IMR-90 (cell line): ENCODE results near the gene LYPD6. TPM values are rescaled to one million over a fixed set of nuclear protein-coding genes. Genes with fewer than 3 reads are reported as not detected.

ENCODE experiments used
- ATAC-seq: fragments of 200-7000 bp; cut with Tn5 transposase; 2 replicates; pipeline ENCODE4 v1.9.1; 2020; ENCODE audit warnings: low read depth, mild to moderate bottlenecking, moderate library complexity
- BruUV-seq: library from RNA; stranded (reverse); fragments of 400-500 nt; replicated peaks from 2 replicates; lab custom pipeline; 2021; lab: Mats Ljungman, UMichigan
- CTCF ChIA-PET: fragments of 300-600 bp; formaldehyde crosslinking; extraction: SDS; loops from one replicate; lab custom pipeline; 2021; ENCODE audit warnings: antibody characterized with exemption; lab: Yijun Ruan, JAX
- POLR2A ChIA-PET: fragments of 300-600 bp; sonication (Branson Sonifier 250); formaldehyde crosslinking; loops from one replicate; lab custom pipeline; 2022; ENCODE audit warnings: antibody characterized with exemption; ENCODE audit not compliant: unreplicated experiment; lab: Charles Lee
- DNase-seq: peaks from one replicate; pipeline ENCODE4 v3.0.0; 2013
- H2AFZ ChIP-seq: replicated peaks from 2 replicates; pipeline ENCODE3; 2013; ENCODE audit warnings: low read length, mild to moderate bottlenecking; ENCODE audit not compliant: poor library complexity
- H2AK5ac ChIP-seq: 2 replicates; pipeline ENCODE4 v1.6.1; 2013; ENCODE audit warnings: low read depth, low read length, inconsistent platforms
- H2AK9ac ChIP-seq: replicated peaks from 2 replicates; pipeline ENCODE3; 2013; ENCODE audit warnings: mild to moderate bottlenecking, low read depth, low read length, moderate library complexity; ENCODE audit not compliant: poor library complexity
- H2BK120ac ChIP-seq: 2 replicates; pipeline ENCODE4 v1.6.1; 2013; ENCODE audit warnings: low read depth, low read length, inconsistent platforms
- H2BK15ac ChIP-seq: 3 replicates; pipeline ENCODE4 v1.6.1; 2013; ENCODE audit warnings: low read depth, low read length, inconsistent platforms
- H2BK20ac ChIP-seq: 2 replicates; pipeline ENCODE4 v1.6.1; 2013; ENCODE audit warnings: low read depth, mild to moderate bottlenecking, inconsistent platforms, low read length, moderate library complexity
- H2BK5ac ChIP-seq: 2 replicates; pipeline ENCODE4 v1.6.1; 2013; ENCODE audit warnings: mild to moderate bottlenecking, low read depth, low read length, inconsistent platforms; ENCODE audit not compliant: poor library complexity, severe bottlenecking
- H3K14ac ChIP-seq: replicated peaks from 2 replicates; pipeline ENCODE4 v1.6.1; 2013; ENCODE audit warnings: low read depth, low read length, inconsistent platforms
- H3K18ac ChIP-seq: 2 replicates; pipeline ENCODE4 v1.6.1; 2013; ENCODE audit warnings: low read depth, low read length, control low read depth
- H3K23ac ChIP-seq: 2 replicates; pipeline ENCODE4 v1.6.1; 2013; ENCODE audit warnings: low read depth, low read length, inconsistent platforms
- H3K27ac ChIP-seq: 2 replicates; pipeline ENCODE4 v1.5.1; 2013; ENCODE audit warnings: mild to moderate bottlenecking, control low read depth, low read length; ENCODE audit not compliant: insufficient read depth
- H3K27me3 ChIP-seq: 2 replicates; pipeline ENCODE4 v1.6.1; 2013; ENCODE audit warnings: low read length; ENCODE audit not compliant: control insufficient read depth, insufficient read depth
- H3K36me3 ChIP-seq: 2 replicates; pipeline ENCODE4 v1.6.1; 2013; ENCODE audit warnings: low read length, mixed read lengths; ENCODE audit not compliant: control insufficient read depth, insufficient read depth
- H3K4ac ChIP-seq: 2 replicates; pipeline ENCODE4 v1.6.1; 2013; ENCODE audit warnings: low read depth, low read length, inconsistent platforms
- H3K4me1 ChIP-seq: 2 replicates; pipeline ENCODE4 v1.6.1; 2013; ENCODE audit warnings: low read length, mixed read lengths; ENCODE audit not compliant: control insufficient read depth, insufficient read depth
- H3K4me2 ChIP-seq: 2 replicates; pipeline ENCODE4 v1.6.1; 2013; ENCODE audit warnings: low read depth, mild to moderate bottlenecking, control low read depth, low read length, moderate library complexity
- H3K4me3 ChIP-seq: 2 replicates; pipeline ENCODE4 v1.5.1; 2013; ENCODE audit warnings: low read depth, mild to moderate bottlenecking, control low read depth, low read length, moderate library complexity; ENCODE audit not compliant: insufficient read depth
- H3K56ac ChIP-seq: 2 replicates; pipeline ENCODE4 v1.6.1; 2013; ENCODE audit warnings: low read length, inconsistent platforms; ENCODE audit not compliant: insufficient read depth; ENCODE audit errors: extremely low read depth
- H3K79me1 ChIP-seq, 2 experiments: 2 replicates each; pipeline ENCODE4 v1.6.1; 2013; ENCODE audit warnings: low read length in 2 of 2, inconsistent platforms in 1 of 2, low read depth in 1 of 2
- H3K9ac ChIP-seq: 2 replicates; pipeline ENCODE4 v1.6.1; 2013; ENCODE audit warnings: low read depth, low read length, control low read depth
- H3K9me1 ChIP-seq: 2 replicates; pipeline ENCODE4 v1.6.1; 2013; ENCODE audit warnings: low read length, inconsistent platforms; ENCODE audit not compliant: insufficient read depth
- H3K9me3 ChIP-seq: 2 replicates; pipeline ENCODE4 v1.6.1; 2013; ENCODE audit warnings: low read length; ENCODE audit not compliant: control insufficient read depth, insufficient read depth
- H4K20me1 ChIP-seq: 2 replicates; pipeline ENCODE4 v1.6.1; 2013; ENCODE audit warnings: low read length, inconsistent platforms; ENCODE audit not compliant: insufficient read depth
- H4K5ac ChIP-seq: 2 replicates; pipeline ENCODE4 v1.6.1; 2013; ENCODE audit warnings: mild to moderate bottlenecking, low read depth, low read length, control low read depth
- H4K8ac ChIP-seq, 2 experiments: 2 replicates each; pipeline ENCODE4 v1.6.1; 2013; ENCODE audit warnings: low read depth in 2 of 2, low read length in 2 of 2, control low read depth in 1 of 2, inconsistent platforms in 1 of 2
- H4K91ac ChIP-seq: 2 replicates; pipeline ENCODE4 v1.6.1; 2013; ENCODE audit warnings: low read depth, low read length, inconsistent platforms; ENCODE audit not compliant: insufficient read depth
- BHLHE40 ChIP-seq: fragments of 150-350 bp; IDR thresholded peaks from 2 replicates; pipeline ENCODE4 v1.6.1; 2016; ENCODE audit warnings: mild to moderate bottlenecking, low read depth, low read length
- CEBPB ChIP-seq: IDR thresholded peaks from 2 replicates; pipeline ENCODE4 v1.6.1; 2012; ENCODE audit warnings: low read depth, low read length, improper control_type of control experiment
- CHD1 ChIP-seq: IDR thresholded peaks from 2 replicates; pipeline ENCODE4 v1.6.1; 2012; ENCODE audit warnings: low read depth, low read length, improper control_type of control experiment
- CTCF ChIP-seq: conservative IDR thresholded peaks from 2 replicates; pipeline ENCODE4 v1.5.1; 2012; ENCODE audit warnings: mild to moderate bottlenecking, low read depth, low read length, improper control_type of control experiment
- ELK1 ChIP-seq: fragments of 150-350 bp; IDR thresholded peaks from 2 replicates; pipeline ENCODE4 v1.6.1; 2016; ENCODE audit warnings: low read depth, mild to moderate bottlenecking, low read length, moderate library complexity, borderline replicate concordance
- FOS ChIP-seq: fragments of 150-350 bp; IDR thresholded peaks from 2 replicates; pipeline ENCODE4 v1.6.1; 2016; ENCODE audit warnings: low read depth, low read length
- MAFK ChIP-seq: IDR thresholded peaks from 2 replicates; pipeline ENCODE4 v1.6.1; 2012; ENCODE audit warnings: low read depth, low read length, improper control_type of control experiment
- MAZ ChIP-seq: IDR thresholded peaks from 2 replicates; pipeline ENCODE4 v1.6.1; 2012; ENCODE audit warnings: low read depth, mild to moderate bottlenecking, low read length, improper control_type of control experiment, moderate library complexity, borderline replicate concordance
- MXI1 ChIP-seq: IDR thresholded peaks from 2 replicates; pipeline ENCODE4 v1.6.1; 2012; ENCODE audit warnings: low read depth, mild to moderate bottlenecking, low read length, moderate library complexity, borderline replicate concordance
- NFE2L2 ChIP-seq: fragments of 150-350 bp; IDR thresholded peaks from 2 replicates; pipeline ENCODE4 v1.6.1; 2016; ENCODE audit warnings: low read depth, mild to moderate bottlenecking, low read length
- POLR2A ChIP-seq: IDR thresholded peaks from 2 replicates; pipeline ENCODE4 v1.6.1; 2012; ENCODE audit warnings: mild to moderate bottlenecking, low read depth, low read length
- RAD21 ChIP-seq: IDR thresholded peaks from 2 replicates; pipeline ENCODE4 v1.6.1; 2012; ENCODE audit warnings: low read length, improper control_type of control experiment
- RCOR1 ChIP-seq: IDR thresholded peaks from 2 replicates; pipeline ENCODE4 v1.6.1; 2012; ENCODE audit warnings: mild to moderate bottlenecking, low read length, improper control_type of control experiment; ENCODE audit not compliant: insufficient replicate concordance
- RFX5 ChIP-seq: IDR thresholded peaks from 2 replicates; pipeline ENCODE4 v1.8.0; 2012; ENCODE audit warnings: low read depth, mild to moderate bottlenecking, low read length, moderate library complexity
- SMC3 ChIP-seq: fragments of 150-350 bp; IDR thresholded peaks from 2 replicates; pipeline ENCODE4 v1.6.1; 2016; ENCODE audit warnings: low read depth, mild to moderate bottlenecking, antibody characterized with exemption, low read length, moderate library complexity
- USF2 ChIP-seq: fragments of 150-350 bp; IDR thresholded peaks from 2 replicates; pipeline ENCODE4 v1.6.1; 2017; ENCODE audit warnings: mild to moderate bottlenecking, antibody characterized with exemption, low read length, low read depth
- WGBS, 2 experiments: methylation state at CpG; one replicate each; pipeline versions ENCODE4 v1.1.5 to v1.1.7; 2013; ENCODE audit warnings: missing lambda C conversion rate in 2 of 2; ENCODE audit not compliant: insufficient read length in 1 of 2; ENCODE audit errors: extremely low coverage in 2 of 2; 5-methylcytosine and 5-hydroxymethylcytosine counted together
- dilution Hi-C: fragments of 300-500 bp; cut with HindIII; formaldehyde crosslinking; loops from one replicate; pipeline ENCODE4 v1.14.3; 2018; ENCODE audit warnings: low sequenced_read_pairs; ENCODE audit not compliant: unreplicated experiment
- in situ Hi-C: fragments of 300-500 bp; cut with MboI; formaldehyde crosslinking; loops from 3 replicates; pipeline ENCODE4 v1.14.3; 2019; ENCODE audit warnings: low sequenced_read_pairs, inconsistent platforms, mixed read lengths
- intact Hi-C: fragments of 100-400 bp; cut with micrococcal nuclease; formaldehyde crosslinking; loops from 2 replicates; pipeline ENCODE4 v1.10.0; 2022
- polyA plus RNA-seq, 3 experiments: library from polyadenylated mRNA; depleted of rRNA; stranded (reverse); fragments of >200 nt; gene quantifications; 2 replicates each; pipeline ENCODE4 v1.2.3, GENCODE V29; 2012; ENCODE audit warnings: low replicate concordance in 1 of 3
- total RNA-seq: library from RNA; depleted of rRNA; stranded (reverse); fragments of >200 nt; gene quantifications from 2 replicates; pipeline ENCODE4 v1.2.3, GENCODE V29; 2012

The LYPD6 gene
- total and polyA plus RNA-seq, 2 of the 4 experiments (the other 2 are of a cell fraction): 0.87 to 0.90 TPM

GRCh38 chr2:149492923-149493322, 162.5 kb downstream of the LYPD6 start:
- POLR2A ChIA-PET: no interaction called here
- dilution Hi-C loops: no loop called here

More at GRCh38 chr2:149492923-149493322, 162.5 kb downstream of the LYPD6 start:
- Histone ChIP-seq H2BK20ac (no peak overlapping the region), H4K20me1 (no peaks in the 10 kb centered on the region), H3K4ac (no peak overlapping the region), H2BK15ac (no peak overlapping the region), H3K18ac (no peak overlapping the region), H3K4me3 (no peak overlapping the region), H3K9ac (no peak overlapping the region), H3K79me1 (no peaks in the 10 kb centered on the region), H4K91ac (no peak overlapping the region), H3K4me2 (no peak overlapping the region), H3K36me3 (no peaks in the 10 kb centered on the region), H3K9me3 (no peaks in the 10 kb centered on the region), H2BK5ac (no peak overlapping the region), H4K8ac (no peak overlapping the region), H3K23ac (no peak overlapping the region), H3K14ac (no peak overlapping the region), H3K27ac (no peak overlapping the region), H4K5ac (no peak overlapping the region), H2AK5ac (no peak overlapping the region), H2AK9ac (no peak overlapping the region), H2AFZ (no peak overlapping the region), H3K4me1 (no peaks in the 10 kb centered on the region), H3K27me3 (peaks cover 2% of the 10 kb centered on the region; the same call in 1 of the 2 replicates), H3K9me1 (no peaks in the 10 kb centered on the region), H2BK120ac (no peak overlapping the region), H3K56ac (no peak overlapping the region)
- in situ Hi-C loops (no loop called here), intact Hi-C loops (no loop called here)
- TF ChIP-seq CTCF (no peak), RAD21 (no peak), RCOR1 (no peak), MAFK (no peak), CHD1 (no peak), MXI1 (no peak), BHLHE40 (no peak), NFE2L2 (no peak), SMC3 (no peak), MAZ (no peak), RFX5 (no peak), USF2 (no peak), FOS (no peak), POLR2A (no peak), ELK1 (no peak), CEBPB (no peak)
- DNase-seq: no peak
- CTCF ChIA-PET: no interaction called here
- BruUV-seq: no TSS peak
- no peak for ATAC-seq
- WGBS, 2 experiments: no CpG with 5 or more reads among the region's 5 CpGs
